ENCODE data around the gene FRMD4A. TPM values are rescaled to one million over a fixed set of nuclear protein-coding genes. Genes with fewer than 3 reads are reported as not detected.

Gene FRMD4A
- total RNA-seq, 2 experiments from 2014 or later = 0.17 TPM; not detected in 1

DNA sequence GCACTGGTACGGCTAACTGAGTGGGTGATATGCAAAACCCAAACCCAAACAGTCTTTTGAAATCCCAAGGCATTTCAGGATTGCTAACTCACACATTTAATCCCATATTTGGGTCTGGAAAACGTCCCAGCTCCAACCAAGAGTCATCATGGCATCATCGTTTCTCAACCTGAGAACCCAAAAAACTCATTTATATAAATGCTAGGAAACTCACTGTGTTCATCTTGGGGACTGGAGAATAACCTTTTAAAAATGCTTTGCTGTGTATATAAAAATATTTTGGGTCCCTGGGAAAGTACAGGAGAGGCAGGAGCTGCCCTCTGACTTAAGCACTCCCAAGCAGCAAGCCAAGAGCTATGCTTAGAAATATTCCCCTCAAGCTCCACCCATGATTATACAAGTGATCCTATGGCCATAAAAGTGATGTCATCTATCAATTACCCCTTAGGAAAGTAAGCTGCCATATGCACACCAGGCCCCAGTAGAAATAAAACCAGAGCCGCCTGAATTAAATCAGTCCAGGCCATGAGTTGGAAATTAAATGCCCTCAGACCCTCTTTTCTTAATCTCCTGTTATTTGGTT lies 352.1 kb downstream of the FRMD4A start:
- Histone ChIP-seq H3K9me3 (ENCODE audit: low read length) (no peaks in the 10 kb centered on the region), H3K27ac (ENCODE audit: low read depth, low read length, poor library complexity, severe bottlenecking) (no peak overlapping the region), H3K4me3 (ENCODE audit: low read depth, low read length, poor library complexity, severe bottlenecking) (no peak overlapping the region), H3K4me2 (ENCODE audit: low read length) (no peak overlapping the region), H3K79me2 (ENCODE audit: insufficient read depth, low read depth, low read length) (no peaks in the 10 kb centered on the region), H2AFZ (ENCODE audit: low read length) (no peak overlapping the region), H4K20me1 (ENCODE audit: insufficient read depth, low read length) (no peaks in the 10 kb centered on the region), H3K9me2 (ENCODE audit: insufficient read depth, low read length) (no peaks in the 10 kb centered on the region), H3K36me3 (ENCODE audit: insufficient read depth, low read length) (no peaks in the 10 kb centered on the region), H3K4me1 (ENCODE audit: insufficient read depth, low read length, poor library complexity, severe bottlenecking) (no peaks in the 10 kb centered on the region)
- intact Hi-C loops (cut with micrococcal nuclease; ENCODE audit: unreplicated experiment) = no loop called here
- ChIA-PET POLR2A (no interaction called here), CTCF (ENCODE audit: unreplicated experiment) (no interaction called here)
- BruUV-seq (replicated peaks) = no TSS peak
- TF ChIP-seq, protein P1, sequence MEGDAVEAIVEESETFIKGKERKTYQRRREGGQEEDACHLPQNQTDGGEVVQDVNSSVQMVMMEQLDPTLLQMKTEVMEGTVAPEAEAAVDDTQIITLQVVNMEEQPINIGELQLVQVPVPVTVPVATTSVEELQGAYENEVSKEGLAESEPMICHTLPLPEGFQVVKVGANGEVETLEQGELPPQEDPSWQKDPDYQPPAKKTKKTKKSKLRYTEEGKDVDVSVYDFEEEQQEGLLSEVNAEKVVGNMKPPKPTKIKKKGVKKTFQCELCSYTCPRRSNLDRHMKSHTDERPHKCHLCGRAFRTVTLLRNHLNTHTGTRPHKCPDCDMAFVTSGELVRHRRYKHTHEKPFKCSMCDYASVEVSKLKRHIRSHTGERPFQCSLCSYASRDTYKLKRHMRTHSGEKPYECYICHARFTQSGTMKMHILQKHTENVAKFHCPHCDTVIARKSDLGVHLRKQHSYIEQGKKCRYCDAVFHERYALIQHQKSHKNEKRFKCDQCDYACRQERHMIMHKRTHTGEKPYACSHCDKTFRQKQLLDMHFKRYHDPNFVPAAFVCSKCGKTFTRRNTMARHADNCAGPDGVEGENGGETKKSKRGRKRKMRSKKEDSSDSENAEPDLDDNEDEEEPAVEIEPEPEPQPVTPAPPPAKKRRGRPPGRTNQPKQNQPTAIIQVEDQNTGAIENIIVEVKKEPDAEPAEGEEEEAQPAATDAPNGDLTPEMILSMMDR (conservative IDR thresholded peaks at IDR 0.05; ENCODE audit: low read length) = no peak
- TF ChIP-seq EZH2phosphoT487 (IDR thresholded peaks at IDR 0.05; ENCODE audit: borderline replicate concordance, low read depth, low read length) = no peak
- DNase-seq (ENCODE audit: low spot score) = no peak

- H3K9me3 ChIP-seq (ENCODE audit: low read length) = no peaks in the 10 kb centered on the region
- POLR2A ChIA-PET = no interaction called here
- no peak overlapping the region for H3K4me2 ChIP-seq (ENCODE audit: low read length)
- intact Hi-C loops (cut with micrococcal nuclease; ENCODE audit: unreplicated experiment) = no loop called here
- TF ChIP-seq, protein P1 (conservative IDR thresholded peaks at IDR 0.05; ENCODE audit: low read length) = no peak
- no peak for TF ChIP-seq EZH2phosphoT487 (IDR thresholded peaks at IDR 0.05; ENCODE audit: borderline replicate concordance, low read depth, low read length)
- no TSS peak for BruUV-seq (replicated peaks)
- H3K4me1 ChIP-seq (ENCODE audit: insufficient read depth, low read length, poor library complexity, severe bottlenecking) = no peaks in the 10 kb centered on the region
- H3K4me3 ChIP-seq (ENCODE audit: low read depth, low read length, poor library complexity, severe bottlenecking) = no peak overlapping the region
- CTCF ChIA-PET (ENCODE audit: unreplicated experiment) = no interaction called here
- no peak overlapping the region for H2AFZ ChIP-seq (ENCODE audit: low read length)
- H4K20me1 ChIP-seq (ENCODE audit: insufficient read depth, low read length) = no peaks in the 10 kb centered on the region
- H3K36me3 ChIP-seq (ENCODE audit: insufficient read depth, low read length) = no peaks in the 10 kb centered on the region
- H3K79me2 ChIP-seq (ENCODE audit: insufficient read depth, low read depth, low read length) = no peaks in the 10 kb centered on the region
- no peaks in the 10 kb centered on the region for H3K9me2 ChIP-seq (ENCODE audit: insufficient read depth, low read length)
- no peak overlapping the region for H3K27ac ChIP-seq (ENCODE audit: low read depth, low read length, poor library complexity, severe bottlenecking)
- DNase-seq (ENCODE audit: low spot score) = no peak
Measured at GRCh38 chr10:13977861-13978532, 352.7 kb downstream of the FRMD4A start.

DNA sequence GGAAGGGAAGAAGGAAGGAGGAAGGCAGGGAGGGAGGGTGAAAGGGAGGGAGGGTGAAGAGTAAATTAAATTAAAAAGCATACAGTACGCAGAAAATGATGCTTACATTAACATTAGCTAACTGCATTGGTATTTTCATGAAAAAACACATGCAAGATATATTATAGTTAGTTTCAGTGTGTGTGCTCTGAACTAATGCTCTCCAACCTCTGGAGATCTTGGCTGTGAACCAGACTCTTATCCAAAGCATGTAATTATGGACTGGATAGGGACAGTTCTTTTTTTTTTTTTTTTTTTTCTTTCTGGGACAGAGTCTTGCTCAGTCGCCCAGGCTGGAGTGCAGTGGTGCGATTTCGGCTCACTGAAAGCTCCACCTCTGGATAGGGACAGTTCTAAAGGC lies 357.0 kb downstream of the FRMD4A start:
- POLR2A ChIA-PET = interaction anchor here (0.6 to 0.7 kb wide), 3 partner anchors 46 to 1175 kb away, joined by 3 read pairs; no protein-coding TSS in a partner anchor
- no peak for DNase-seq (ENCODE audit: low spot score)
- TF ChIP-seq, protein P1 (conservative IDR thresholded peaks at IDR 0.05; ENCODE audit: low read length) = no peak
- TF ChIP-seq EZH2phosphoT487 (IDR thresholded peaks at IDR 0.05; ENCODE audit: borderline replicate concordance, low read depth, low read length) = no peak
- H3K79me2 ChIP-seq (ENCODE audit: insufficient read depth, low read depth, low read length) = no peaks in the 10 kb centered on the region
- intact Hi-C loops (cut with micrococcal nuclease; ENCODE audit: unreplicated experiment) = no loop called here
- H3K9me2 ChIP-seq (ENCODE audit: insufficient read depth, low read length) = no peaks in the 10 kb centered on the region
- H2AFZ ChIP-seq (ENCODE audit: low read length) = no peak overlapping the region
- no peaks in the 10 kb centered on the region for H3K36me3 ChIP-seq (ENCODE audit: insufficient read depth, low read length)
- H3K4me1 ChIP-seq (ENCODE audit: insufficient read depth, low read length, poor library complexity, severe bottlenecking) = no peaks in the 10 kb centered on the region
- no peaks in the 10 kb centered on the region for H3K9me3 ChIP-seq (ENCODE audit: low read length)
- no peak overlapping the region for H3K4me2 ChIP-seq (ENCODE audit: low read length)
- H3K27ac ChIP-seq (ENCODE audit: low read depth, low read length, poor library complexity, severe bottlenecking) = no peak overlapping the region
- H3K4me3 ChIP-seq (ENCODE audit: low read depth, low read length, poor library complexity, severe bottlenecking) = no peak overlapping the region
- H4K20me1 ChIP-seq (ENCODE audit: insufficient read depth, low read length) = no peaks in the 10 kb centered on the region
- CTCF ChIA-PET (ENCODE audit: unreplicated experiment) = no interaction called here
- no TSS peak for BruUV-seq (replicated peaks)
